ENCODE data around the gene SMYD2. TPM values are rescaled to one million over a fixed set of nuclear protein-coding genes. Genes with fewer than 3 reads are reported as not detected.

SMYD2 gene
- total and polyA plus RNA-seq, 2 of the 8 experiments (the other 6 are each of a cell fraction or from before 2014, with no cell fraction given), result 3.0 to 5.2 TPM

- Histone ChIP-seq H3K4ac (replicated peaks; ENCODE audit: insufficient read length, low read depth, low read length) (no peak overlapping the region), H3K23ac (ENCODE audit: insufficient read length) (no peak overlapping the region), H3K27ac (ENCODE audit: low read depth, low read length) (no peak overlapping the region), H2BK5ac (ENCODE audit: low read depth, low read length) (no peak overlapping the region), H4K91ac (replicated peaks; ENCODE audit: insufficient read length, low read length) (no peak overlapping the region), H3K79me1 (ENCODE audit: low read depth, low read length) (no peaks in the 10 kb centered on the region), H3K36me3 (ENCODE audit: control insufficient read depth in 2 of 4, insufficient read depth in 4 of 4, low read length in 3 of 4) (no peaks in the 10 kb centered on the region; a peak in 1 of 8 replicates), H2AFZ (ENCODE audit: low read length) (no peak overlapping the region), H2BK20ac (ENCODE audit: low read length) (no peak overlapping the region), H2BK120ac (replicated peaks; ENCODE audit: low read depth, low read length) (no peak overlapping the region), H3K4me2 (ENCODE audit: insufficient read depth in 1 of 2, low read depth in 2 of 2, low read length in 2 of 2) (peak overlapping the region; percentile 33 to 55; a peak in 3 of 4 replicates), H3K9ac (replicated peaks in 1 of 4; ENCODE audit: extremely low read depth in 1 of 4, low read depth in 3 of 4, low read length in 3 of 4) (no peak overlapping the region), H3K9me3 (ENCODE audit: insufficient read depth in 2 of 2, low read depth in 1 of 2, low read length in 1 of 2) (no peaks in the 10 kb centered on the region), H4K5ac (ENCODE audit: insufficient read length, low read depth, low read length) (no peak overlapping the region), H3K14ac (ENCODE audit: insufficient read length) (no peak overlapping the region), H2BK15ac (ENCODE audit: low read length) (no peak overlapping the region), H3K4me1 (replicated peaks in 1 of 4; ENCODE audit: control insufficient read depth in 3 of 4, insufficient read depth in 4 of 4, low read length in 3 of 4) (peaks cover 3 to 17% (median 10%) of the 10 kb centered on the region in 4 experiments; a peak in 6 of 7 replicates), H3K4me3 (ENCODE audit: extremely low read depth in 1 of 4, insufficient read depth in 2 of 4, low read depth in 3 of 4, low read length in 4 of 4) (peak overlapping the region in 1 of 4 experiments; percentile 45; a peak in 2 of 8 replicates), H2AK5ac (ENCODE audit: low read depth, low read length) (no peak overlapping the region; the same call in 1 of the 2 replicates), H3K18ac (ENCODE audit: extremely low read depth, low read length) (no peak overlapping the region), H4K8ac (ENCODE audit: extremely low read depth, insufficient read depth, low read length) (no peak overlapping the region), H3K56ac (replicated peaks; ENCODE audit: insufficient read length, low read depth, low read length) (no peak overlapping the region), H3K27me3 (replicated peaks in 1 of 4; ENCODE audit: control insufficient read depth in 3 of 4, extremely low read depth in 1 of 4, insufficient read depth in 3 of 4, low read length in 3 of 4) (peaks cover 20 to 46% (median 41%) of the 10 kb centered on the region in 4 experiments; a peak in 6 of 7 replicates), H2BK12ac (ENCODE audit: low read depth, low read length) (no peak overlapping the region; the same call in 1 of the 2 replicates), H3K23me2 (ENCODE audit: low read depth, low read length) (no peaks in the 10 kb centered on the region), H3K79me2 (ENCODE audit: control insufficient read depth in 1 of 2, insufficient read depth in 2 of 2, low read length in 2 of 2) (no peaks in the 10 kb centered on the region), H4K20me1 (replicated peaks in 1 of 2; ENCODE audit: control insufficient read depth in 1 of 2, insufficient read depth in 2 of 2, low read length in 2 of 2) (peaks cover 0 to 2% of the 10 kb centered on the region in 2 experiments)
- WGBS, 2 experiments (ENCODE audit: extremely low coverage in 1 of 2, insufficient coverage in 1 of 2, insufficient read length in 1 of 2, insufficient replicate concordance in 2 of 2, low coverage in 1 of 2, low lambda C conversion rate in 2 of 2, missing lambda C conversion rate in 1 of 2), result 20% methylated on average over 5 of the region's 5 CpGs; no CpG with 5 or more reads in 1 of the 2 experiments
- no peak for FAIRE-seq
- ChIA-PET POLR2A (ENCODE audit: partially characterized antibody) (interaction anchor here (0.6 to 2.9 kb wide), 13 partner anchors 9 to 437 kb away, joined by 3 to 15 read pairs (median 5); partner anchors contain the start of gene SMYD2), CTCF (ENCODE audit: partially characterized antibody) (interaction anchor here (0.7 to 12.6 kb wide), 21 partner anchors 11 to 322 kb away, joined by 3 to 262 read pairs (median 5); no protein-coding TSS in a partner anchor)
- no peak for DNase-seq (ENCODE audit: low read depth in 1 of 2, low spot score in 2 of 2)
- TF ChIP-seq BRCA1 (IDR thresholded peaks at IDR 0.05; ENCODE audit: low read depth, low read length), result no peak
- TF ChIP-seq E2F6 (IDR thresholded peaks at IDR 0.05), result no peak
- TF ChIP-seq CTCF (IDR thresholded peaks at IDR 0.05; ENCODE audit: control extremely low read depth in 1 of 3, insufficient read depth in 1 of 3, low read depth in 1 of 3, low read length in 3 of 3), result peak in 1 of 3 experiments; percentile 23; a peak in 1 of 4 replicates
- TF ChIP-seq SIX5 (IDR thresholded peaks at IDR 0.05; ENCODE audit: low read depth, low read length), result no peak
- TF ChIP-seq KDM4A (IDR thresholded peaks at IDR 0.05; ENCODE audit: low read depth, low read length, severe bottlenecking), result no peak
Observed at GRCh38 chr1:214317734-214318133, 36.8 kb downstream of the SMYD2 start.

Measured in H1 (cell line).